Measurements from ENCODE around the gene PCDHGC5.

PCDHGC5 gene

GRCh38 chr5:141534492-141535213 is 45.8 kb downstream of the PCDHGC5 start:
- DNase-seq: no peak

Data from activated CD8-positive, alpha-beta memory T cell treated with anti-CD3 and anti-CD28 coated beads, Interleukin-2, amount 50 U/mL, for 48 hours (primary cell).